HCT116 (cell line): ENCODE measurements around the gene ABL1.

Experiments
- ATF3 ChIP-seq: IDR thresholded peaks from 2 replicates; pipeline ENCODE4 v1.6.1; 2012
- CEBPB ChIP-seq: IDR thresholded peaks from 2 replicates; pipeline ENCODE4 v1.6.1; 2012; ENCODE audit warnings: low read depth
- CTCF ChIP-seq, 3 experiments: fragments of 200-600 bp in 1 of 3; sonication (generic) in 1 of 3; IDR thresholded peaks in 2 of 3; conservative IDR thresholded peaks in 1 of 3; 2 replicates each; pipeline ENCODE4 v1.5.1; 2012 to 2017; ENCODE audit warnings: low read depth in 2 of 3, low read length in 2 of 3, antibody characterized with exemption in 1 of 3, borderline replicate concordance in 1 of 3, control low read depth in 1 of 3, mild to moderate bottlenecking in 1 of 3, mixed read lengths in 1 of 3, mixed run types in 1 of 3, moderate library complexity in 1 of 3; ENCODE audit not compliant: insufficient read depth in 1 of 3
- EZH2 ChIP-seq: fragments of 200-600 bp; sonication (generic); IDR thresholded peaks from 2 replicates; pipeline ENCODE4 v1.6.1; 2017; ENCODE audit warnings: antibody characterized with exemption, mixed run types
- JUND ChIP-seq: IDR thresholded peaks from 2 replicates; pipeline ENCODE4 v1.6.1; 2012
- POLR2A ChIP-seq: IDR thresholded peaks from 2 replicates; pipeline ENCODE4 v1.7.0; 2011; ENCODE audit warnings: borderline replicate concordance; ENCODE audit not compliant: insufficient read depth, insufficient read length; ENCODE audit errors: extremely low read depth
- POLR2AphosphoS5 ChIP-seq: IDR thresholded peaks from 2 replicates; pipeline ENCODE4 v1.6.1; 2011; ENCODE audit warnings: mild to moderate bottlenecking, low read depth, low read length, moderate library complexity
- RAD21 ChIP-seq: IDR thresholded peaks from 2 replicates; pipeline ENCODE4 v1.6.1; 2012; ENCODE audit warnings: low read depth, mild to moderate bottlenecking
- REST ChIP-seq: IDR thresholded peaks from 2 replicates; pipeline ENCODE4 v1.6.1; 2012; ENCODE audit warnings: low read depth
- SIN3A ChIP-seq: IDR thresholded peaks from 2 replicates; pipeline ENCODE4 v1.6.1; 2012; ENCODE audit warnings: low read depth
- SP1 ChIP-seq: IDR thresholded peaks from 2 replicates; pipeline ENCODE4 v1.6.1; 2012; ENCODE audit warnings: low read depth
- YY1 ChIP-seq: IDR thresholded peaks from 2 replicates; pipeline ENCODE4 v1.6.1; 2011; ENCODE audit warnings: low read length, low read depth, moderate library complexity, mild to moderate bottlenecking; ENCODE audit not compliant: insufficient replicate concordance; ENCODE audit errors: extremely low read depth
- ZNF274 ChIP-seq: fragments of 200-500 bp; sonication (Bioruptor generic); IDR thresholded peaks from 2 replicates; pipeline ENCODE4 v1.6.1; 2014; ENCODE audit warnings: mild to moderate bottlenecking, low read depth, low read length, inconsistent platforms

- no peak for TF ChIP-seq POLR2A
- TF ChIP-seq REST: no peak
- no peak for TF ChIP-seq POLR2AphosphoS5
- TF ChIP-seq CTCF (IDR thresholded peaks at IDR 0.05 in 2 of 3, conservative IDR thresholded peaks at IDR 0.05 in 1 of 3; ENCODE audit: borderline replicate concordance in 1 of 3, insufficient read depth in 1 of 3, low read depth in 2 of 3, low read length in 2 of 3): no peak
- TF ChIP-seq EZH2: no peak
- no peak for TF ChIP-seq RAD21
- no peak for TF ChIP-seq ZNF274
- TF ChIP-seq YY1: no peak
- no peak for TF ChIP-seq CEBPB
- TF ChIP-seq SIN3A: no peak
- TF ChIP-seq JUND: no peak
- TF ChIP-seq ATF3: no peak
- TF ChIP-seq SP1: no peak
These were observed 49.1 kb downstream of the ABL1 start for GRCh38 chr9:130884111-130884531.
